Medulla oblongata (tissue), 1 donor: ENCODE data around the gene MFSD1.

Experiments
- DNase-seq: peaks from one replicate; pipeline ENCODE4 v3.0.0-alpha.2; 2015; ENCODE audit errors: extremely low spot score

Gene MFSD1

GRCh38 chr3:158810823-158811724 lies 9.2 kb downstream of the MFSD1 start:
- peak; percentile 63 for DNase-seq

GRCh38 chr3:158819282-158819681 lies 17.4 kb downstream of the MFSD1 start:
- peak; percentile 58 for DNase-seq

- DNase-seq: no peak
Measured at GRCh38 chr3:158820521-158820920, 18.7 kb downstream of the MFSD1 start.

- no peak for DNase-seq
Measured at GRCh38 chr3:158821847-158822246, 20.0 kb downstream of the MFSD1 start.

GRCh38 chr3:158823426-158823825 lies 21.6 kb downstream of the MFSD1 start:
- no peak for DNase-seq

GRCh38 chr3:158827773-158828172 lies 25.9 kb downstream of the MFSD1 start:
- no peak for DNase-seq

GRCh38 chr3:158830391-158830790 lies 28.5 kb downstream of the MFSD1 start:
- DNase-seq: no peak

GRCh38 chr3:158831861-158832260 lies 30.0 kb downstream of the MFSD1 start:
- no peak for DNase-seq

- DNase-seq: no peak
Measured at GRCh38 chr3:158835631-158836030, 33.8 kb downstream of the MFSD1 start.

GRCh38 chr3:158836312-158836711 lies 34.5 kb downstream of the MFSD1 start:
- no peak for DNase-seq

GRCh38 chr3:158837240-158837639 lies 35.4 kb downstream of the MFSD1 start:
- no peak for DNase-seq

GRCh38 chr3:158839966-158840365 lies 38.1 kb downstream of the MFSD1 start:
- peak; percentile 42 for DNase-seq

- no peak for DNase-seq
Measured at GRCh38 chr3:158841387-158841786, 39.5 kb downstream of the MFSD1 start.

GRCh38 chr3:158842976-158843375 lies 41.1 kb downstream of the MFSD1 start:
- DNase-seq: no peak

GRCh38 chr3:158845765-158846350 lies 44.0 kb downstream of the MFSD1 start:
- peak; percentile 27 for DNase-seq

GRCh38 chr3:158846803-158847451 lies 45.1 kb downstream of the MFSD1 start:
- no peak for DNase-seq

GRCh38 chr3:158847452-158847821 lies 45.6 kb downstream of the MFSD1 start:
- DNase-seq: no peak

- no peak for DNase-seq
Measured at GRCh38 chr3:158847885-158848284, 46.0 kb downstream of the MFSD1 start.

GRCh38 chr3:158849757-158850156 lies 47.9 kb downstream of the MFSD1 start:
- no peak for DNase-seq

- DNase-seq: no peak
Measured at GRCh38 chr3:158859362-158859761, 57.5 kb downstream of the MFSD1 start.

- DNase-seq: no peak
Measured at GRCh38 chr3:158863247-158863646, 61.4 kb downstream of the MFSD1 start.

- no peak for DNase-seq
Measured at GRCh38 chr3:158864492-158864891, 62.6 kb downstream of the MFSD1 start.

- no peak for DNase-seq
Measured at GRCh38 chr3:158875700-158876099, 73.8 kb downstream of the MFSD1 start.
